Uterus (tissue), 2 donors: ENCODE data around the gene PLD1.

Experiments
- CTCF ChIP-seq, 4 experiments: fragments of 200-600 bp in 2 of 4; fragments of 450-650 bp in 2 of 4; sonication (generic) in 2 of 4; IDR thresholded peaks; one replicate each; pipeline ENCODE4 v1.5.1; 2016 to 2019; ENCODE audit warnings: antibody characterized with exemption in 4 of 4, mild to moderate bottlenecking in 2 of 4, moderate library complexity in 1 of 4
- POLR2A ChIP-seq, 2 donors: fragments of 450-650 bp; IDR thresholded peaks; one replicate each; pipeline ENCODE4 v1.6.1; 2016; ENCODE audit warnings: antibody characterized with exemption in 2 of 2, mild to moderate bottlenecking in 1 of 2, moderate library complexity in 1 of 2

GRCh38 chr3:171556574-171557145 is 253.6 kb downstream of the PLD1 start:
- TF ChIP-seq CTCF (IDR thresholded peaks at IDR 0.05) (no peak), POLR2A (IDR thresholded peaks at IDR 0.05) (no peak)
